AG10803 (cell line): ENCODE data around the gene TPSD1.
"Not testable (repeated sequence)": the region's sequence is repeated elsewhere in the genome, so short reads cannot be mapped to it uniquely, and the experiment has no call there.

Experiments
- DNase-seq: peaks from one replicate; pipeline ENCODE4 v3.0.0; 2010; ENCODE audit warnings: low read depth
- H3K4me3 ChIP-seq: 2 replicates; pipeline ENCODE4 v1.5.1; 2011; ENCODE audit warnings: mild to moderate bottlenecking, low read length, control low read depth
- TF ChIP-seq, protein P1 (sequence below): conservative IDR thresholded peaks from 2 replicates; pipeline ENCODE4 v1.5.1; 2011; ENCODE audit warnings: mild to moderate bottlenecking, low read length, control low read depth, inconsistent platforms

Gene TPSD1

DNA sequence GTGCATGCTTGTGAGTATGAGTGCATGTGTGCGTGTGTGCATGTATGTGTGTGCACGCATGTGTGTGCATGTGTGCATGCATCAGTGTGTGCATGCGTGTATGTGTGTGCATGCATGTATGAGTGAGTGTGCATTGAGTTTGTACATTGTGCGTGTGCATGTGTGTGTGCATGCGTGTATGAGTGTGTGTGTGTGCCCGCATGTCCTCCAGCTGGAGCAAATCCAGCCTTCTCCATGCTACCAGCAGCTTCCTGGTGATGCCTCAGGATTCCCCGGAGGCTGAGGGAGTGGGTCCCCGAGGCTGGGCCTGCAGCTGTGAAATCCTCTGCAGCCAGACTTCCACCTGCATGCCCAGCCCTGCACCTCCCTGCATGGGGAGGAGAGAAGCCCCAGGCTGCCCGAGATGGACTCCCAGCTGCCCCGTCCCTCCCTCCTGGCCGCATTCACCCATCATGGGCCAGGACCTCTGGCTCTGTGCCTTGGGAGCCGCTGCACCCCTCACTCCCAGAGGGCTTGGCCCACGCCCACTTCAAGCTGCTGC, 9.3 kb downstream of the TPSD1 start:
- TF ChIP-seq, protein P1, sequence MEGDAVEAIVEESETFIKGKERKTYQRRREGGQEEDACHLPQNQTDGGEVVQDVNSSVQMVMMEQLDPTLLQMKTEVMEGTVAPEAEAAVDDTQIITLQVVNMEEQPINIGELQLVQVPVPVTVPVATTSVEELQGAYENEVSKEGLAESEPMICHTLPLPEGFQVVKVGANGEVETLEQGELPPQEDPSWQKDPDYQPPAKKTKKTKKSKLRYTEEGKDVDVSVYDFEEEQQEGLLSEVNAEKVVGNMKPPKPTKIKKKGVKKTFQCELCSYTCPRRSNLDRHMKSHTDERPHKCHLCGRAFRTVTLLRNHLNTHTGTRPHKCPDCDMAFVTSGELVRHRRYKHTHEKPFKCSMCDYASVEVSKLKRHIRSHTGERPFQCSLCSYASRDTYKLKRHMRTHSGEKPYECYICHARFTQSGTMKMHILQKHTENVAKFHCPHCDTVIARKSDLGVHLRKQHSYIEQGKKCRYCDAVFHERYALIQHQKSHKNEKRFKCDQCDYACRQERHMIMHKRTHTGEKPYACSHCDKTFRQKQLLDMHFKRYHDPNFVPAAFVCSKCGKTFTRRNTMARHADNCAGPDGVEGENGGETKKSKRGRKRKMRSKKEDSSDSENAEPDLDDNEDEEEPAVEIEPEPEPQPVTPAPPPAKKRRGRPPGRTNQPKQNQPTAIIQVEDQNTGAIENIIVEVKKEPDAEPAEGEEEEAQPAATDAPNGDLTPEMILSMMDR: no peak
- H3K4me3 ChIP-seq: no peak overlapping the region
- DNase-seq: no peak

DNA sequence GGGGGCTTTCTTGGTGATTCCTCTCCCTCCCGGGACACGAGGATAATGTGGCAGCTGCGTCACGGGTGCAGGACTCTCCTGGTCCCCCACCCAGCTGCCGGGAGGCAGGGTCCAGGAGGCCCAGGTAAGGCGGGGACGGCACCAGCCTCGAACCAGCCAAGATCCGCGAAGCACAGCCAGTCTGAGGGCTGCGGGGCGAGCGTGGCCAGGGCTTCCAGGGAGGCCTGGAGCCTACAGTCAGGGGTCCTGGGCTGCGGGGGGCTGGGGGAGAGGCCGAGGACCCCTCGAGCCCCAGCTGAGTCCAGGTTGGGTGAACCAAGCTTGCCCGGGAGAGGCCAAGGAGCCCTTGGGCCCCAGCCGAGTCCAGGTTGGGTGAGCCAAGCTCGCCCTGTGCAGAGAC, 10.0 kb downstream of the TPSD1 start:
- DNase-seq: no peak
- no peak overlapping the region for H3K4me3 ChIP-seq
- TF ChIP-seq, protein P1: no peak

DNA sequence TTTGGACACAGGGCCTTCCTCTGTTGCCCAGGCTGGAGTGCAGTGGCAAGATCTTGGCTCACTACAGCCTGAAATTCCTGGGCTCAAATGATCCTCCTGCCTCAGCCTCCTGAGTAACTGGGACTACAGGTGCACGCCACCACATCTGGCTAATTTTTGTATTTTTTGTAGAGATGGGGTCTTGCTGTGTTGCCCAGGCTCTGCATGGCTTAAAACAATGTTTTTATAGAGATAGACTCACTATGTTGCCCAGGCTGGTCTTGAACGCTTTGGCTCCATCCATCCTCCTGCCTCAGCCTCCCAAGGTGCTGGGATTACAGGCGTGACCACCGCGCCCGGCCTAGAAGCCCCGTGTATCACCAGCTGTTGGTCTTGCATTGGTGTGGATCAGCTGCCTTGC, 13.5 kb downstream of the TPSD1 start:
- H3K4me3 ChIP-seq, DNase-seq: not testable (repeated sequence)

DNA sequence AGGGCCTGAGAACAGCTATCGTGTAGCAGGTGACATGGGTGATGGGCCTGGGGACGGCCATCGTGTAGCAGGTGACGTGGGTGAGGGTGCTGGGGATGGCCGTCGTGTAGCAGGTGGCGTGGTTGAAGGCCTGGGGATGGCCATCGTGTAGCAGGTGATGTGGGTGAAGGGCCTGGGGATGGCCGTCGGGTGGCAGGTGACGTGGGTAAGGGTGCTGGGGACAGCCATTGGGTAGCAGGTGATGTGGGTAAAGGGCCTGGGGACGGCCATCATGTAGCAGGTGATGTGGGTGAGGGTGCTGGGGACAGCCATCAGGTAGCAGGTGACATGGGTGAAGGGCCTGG, 15.5 kb downstream of the TPSD1 start:
- TF ChIP-seq, protein P1: no peak
- no peak for DNase-seq
- no peak overlapping the region for H3K4me3 ChIP-seq

DNA sequence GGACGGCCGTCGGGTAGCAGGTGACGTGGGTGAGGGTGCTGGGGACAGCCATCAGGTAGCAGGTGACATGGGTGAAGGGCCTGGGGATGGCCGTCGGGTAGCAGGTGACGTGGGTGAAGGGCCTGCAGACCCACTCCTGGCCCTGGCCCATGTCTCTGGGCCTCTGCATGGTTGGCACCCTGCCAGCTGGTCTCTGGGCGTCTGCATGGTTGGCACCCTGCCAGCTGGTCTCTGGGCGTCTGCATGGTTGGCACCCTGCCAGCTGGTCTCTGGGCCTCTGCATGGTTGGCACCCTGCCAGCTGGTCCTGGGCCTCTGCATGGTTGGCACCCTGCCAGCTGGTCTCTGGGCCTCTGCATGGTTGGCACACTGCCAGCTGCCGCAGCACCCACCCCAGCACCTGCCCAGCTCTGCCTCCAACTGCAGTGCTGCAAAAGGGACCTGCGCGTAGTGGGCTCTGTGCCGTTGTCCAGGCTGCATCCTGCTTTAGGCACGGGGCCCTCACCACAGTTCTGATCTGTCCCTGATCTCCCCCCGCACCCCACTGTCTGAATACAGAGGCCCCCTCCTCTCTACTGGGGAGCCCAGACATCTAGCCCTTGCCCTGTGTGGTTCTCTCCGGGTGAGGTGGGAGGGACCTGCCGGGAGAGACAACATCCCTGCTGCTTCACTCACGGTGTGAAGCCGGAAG, 16.0 kb downstream of the TPSD1 start:
- not testable (repeated sequence) for DNase-seq, H3K4me3 ChIP-seq

DNA sequence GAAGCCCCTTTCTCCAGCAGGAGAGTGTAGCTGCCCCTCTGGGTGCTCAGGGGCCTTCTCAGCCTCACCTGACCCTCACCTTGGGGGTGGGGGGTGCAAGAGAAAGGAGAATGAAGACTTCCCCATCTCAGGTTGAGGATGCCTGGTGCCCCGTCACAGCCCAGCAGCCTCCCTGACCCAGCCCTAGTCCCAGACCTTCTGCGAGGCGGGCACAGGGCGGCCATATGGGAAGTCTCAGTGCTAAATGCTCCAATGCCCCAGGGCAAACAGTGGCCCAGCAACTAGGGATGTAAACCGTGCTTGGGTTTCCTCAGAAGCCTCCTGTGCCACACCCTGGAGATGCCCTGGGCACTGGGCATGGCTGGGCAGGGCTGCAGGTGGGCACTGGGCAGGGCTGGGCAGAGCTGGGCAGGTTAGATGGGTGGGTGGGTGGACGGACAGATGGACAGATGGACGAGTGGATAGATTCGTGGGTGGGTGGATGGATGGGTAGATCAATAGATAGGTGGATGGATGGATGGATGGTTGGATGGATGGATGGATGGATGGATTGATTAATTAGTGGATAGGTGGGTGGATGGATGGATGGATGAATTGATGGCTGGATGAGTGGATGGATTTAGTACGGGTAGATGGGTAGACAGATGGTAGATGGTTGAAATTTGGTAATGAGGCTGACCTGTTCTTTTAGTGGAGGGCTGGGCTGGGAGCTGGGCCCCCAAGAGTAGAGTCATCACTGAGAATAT, 16.8 kb downstream of the TPSD1 start:
- TF ChIP-seq, protein P1: no peak
- H3K4me3 ChIP-seq: no peak overlapping the region
- no peak for DNase-seq

DNA sequence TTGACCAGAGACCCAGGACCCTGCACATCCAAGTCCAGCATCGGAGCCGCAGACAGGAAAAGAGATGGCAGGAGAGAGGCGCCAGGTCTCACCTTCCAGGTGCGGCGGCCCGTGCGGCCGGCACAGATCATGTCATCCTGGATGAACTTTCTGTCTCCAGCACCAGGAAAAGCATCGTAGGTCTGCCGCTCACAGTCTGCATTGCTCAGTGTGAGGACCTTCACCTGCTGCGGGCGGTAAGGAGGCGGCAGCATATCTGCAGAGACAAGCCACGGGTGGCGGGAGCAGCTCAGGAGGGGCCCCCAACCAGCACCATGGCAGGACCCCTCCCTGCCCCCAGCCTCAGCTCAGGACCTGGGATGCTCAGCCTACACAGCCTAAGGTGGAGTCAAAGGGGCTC, 17.9 kb downstream of the TPSD1 start:
- no peak overlapping the region for H3K4me3 ChIP-seq
- TF ChIP-seq, protein P1: no peak
- DNase-seq: no peak

DNA sequence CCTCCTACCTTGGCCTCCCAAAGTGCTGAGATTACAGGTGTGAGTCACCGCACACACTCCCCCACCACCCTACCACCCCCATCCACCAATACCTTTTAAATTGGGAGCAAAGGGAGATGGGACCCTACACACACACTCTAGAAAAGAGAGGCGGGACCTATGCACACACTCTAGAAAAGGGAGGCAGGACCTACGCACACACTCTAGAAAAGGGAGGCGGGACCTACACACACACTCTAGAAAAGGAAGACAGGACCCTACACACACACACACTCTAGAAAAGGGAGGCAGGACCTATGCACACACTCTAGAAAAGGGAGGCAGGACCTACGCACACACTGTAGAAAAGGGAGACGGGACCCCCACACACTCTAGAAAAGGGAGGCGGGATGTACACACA, 18.9 kb downstream of the TPSD1 start:
- no peak for DNase-seq

More for the DNA sequence above, 18.9 kb downstream of the TPSD1 start:
- TF ChIP-seq, protein P1: no peak
- H3K4me3 ChIP-seq: no peak overlapping the region
